Keratinocyte (primary cell): ENCODE measurements around the gene DUSP6.

Experiments used
- CTCF ChIP-seq, 3 experiments: IDR thresholded peaks in 1 of 3; conservative IDR thresholded peaks in 1 of 3; optimal IDR thresholded peaks in 1 of 3; 2 replicates in 2 of 3; 3 replicates in 1 of 3; pipeline versions ENCODE3 to v1.5.1; 2011; ENCODE audit warnings: low read length in 3 of 3, mild to moderate bottlenecking in 3 of 3, moderate library complexity in 2 of 3, control low read depth in 1 of 3, inconsistent platforms in 1 of 3; ENCODE audit not compliant: insufficient read depth in 2 of 3; ENCODE audit errors: extremely low read depth in 1 of 3
- EZH2 ChIP-seq: IDR thresholded peaks from one replicate; pipeline ENCODE4 v1.6.1; 2012; ENCODE audit warnings: inconsistent platforms, mild to moderate bottlenecking, low read length, moderate library complexity

GRCh38 chr12:89333564-89334252 lies 18.6 kb downstream of the DUSP6 start:
- TF ChIP-seq CTCF (optimal IDR thresholded peaks at IDR 0.05 in 1 of 3, IDR thresholded peaks at IDR 0.05 in 1 of 3, conservative IDR thresholded peaks at IDR 0.05 in 1 of 3; ENCODE audit: extremely low read depth in 1 of 3, insufficient read depth in 2 of 3, low read length in 3 of 3) = no peak
- TF ChIP-seq EZH2 = no peak
